ENCODE data around the gene CIRBP.

CIRBP gene

GRCh38 chr19:1269478-1270212, 513 bp downstream of the CIRBP start:
- no peak for DNase-seq (ENCODE audit: low read depth)
- H3K4me3 ChIP-seq (ENCODE audit: control insufficient read depth, low read depth, low read length): peak overlapping the region; percentile 67
- TF ChIP-seq CTCF (IDR thresholded peaks at IDR 0.05; ENCODE audit: control insufficient read depth, insufficient read depth, low read depth, low read length, missing control alignments): no peak

GRCh38 chr19:1270213-1270853, 1.2 kb downstream of the CIRBP start:
- DNase-seq (ENCODE audit: low read depth): no peak
- peak overlapping the region; percentile 67 for H3K4me3 ChIP-seq (ENCODE audit: control insufficient read depth, low read depth, low read length)
- no peak for TF ChIP-seq CTCF (IDR thresholded peaks at IDR 0.05; ENCODE audit: control insufficient read depth, insufficient read depth, low read depth, low read length, missing control alignments)

- no peak for DNase-seq (ENCODE audit: low read depth)
- no peak for TF ChIP-seq CTCF (IDR thresholded peaks at IDR 0.05; ENCODE audit: control insufficient read depth, insufficient read depth, low read depth, low read length, missing control alignments)
- H3K4me3 ChIP-seq (ENCODE audit: control insufficient read depth, low read depth, low read length): peak overlapping the region; percentile 67
Observed at GRCh38 chr19:1270854-1271527, 1.9 kb downstream of the CIRBP start.

GRCh38 chr19:1271528-1272422, 2.6 kb downstream of the CIRBP start:
- TF ChIP-seq CTCF (IDR thresholded peaks at IDR 0.05; ENCODE audit: control insufficient read depth, insufficient read depth, low read depth, low read length, missing control alignments): no peak
- no peak for DNase-seq (ENCODE audit: low read depth)
- peak overlapping the region; percentile 67; the same call in 1 of the 2 replicates for H3K4me3 ChIP-seq (ENCODE audit: control insufficient read depth, low read depth, low read length)

- H3K4me3 ChIP-seq (ENCODE audit: control insufficient read depth, low read depth, low read length): no peak overlapping the region
- DNase-seq (ENCODE audit: low read depth): no peak
- TF ChIP-seq CTCF (IDR thresholded peaks at IDR 0.05; ENCODE audit: control insufficient read depth, insufficient read depth, low read depth, low read length, missing control alignments): no peak
Observed at GRCh38 chr19:1272423-1273262, 3.5 kb downstream of the CIRBP start.
